ENCODE data around the gene TMEM30B. TPM values are rescaled to one million over a fixed set of nuclear protein-coding genes. Genes with fewer than 3 reads are reported as not detected.

Gene TMEM30B
- polyA plus RNA-seq, 2 donors = 12.8 to 14.1 TPM

- peaks cover 0 to 2% of the 10 kb centered on the region in 2 donors for H3K4me1 ChIP-seq (ENCODE audit: control insufficient read depth in 2 of 2, insufficient read depth in 2 of 2, low read length in 1 of 2)
- 66 to 67% methylated on average over 4 of the region's 4 CpGs for WGBS, 2 donors
- no peaks in the 10 kb centered on the region for H3K36me3 ChIP-seq (ENCODE audit: control insufficient read depth in 2 of 2, insufficient read depth in 2 of 2, low read length in 1 of 2)
- peaks cover 0 to 2% of the 10 kb centered on the region in 2 donors for H3K9me3 ChIP-seq (ENCODE audit: control insufficient read depth in 2 of 2, insufficient read depth in 1 of 2, low read depth in 1 of 2, low read length in 1 of 2)
- H3K27me3 ChIP-seq (ENCODE audit: control insufficient read depth in 1 of 2, insufficient read depth in 2 of 2, low read length in 2 of 2) = no peaks in the 10 kb centered on the region
- H3K27ac ChIP-seq (ENCODE audit: low read depth in 2 of 2, low read length in 1 of 2) = no peak overlapping the region
- H3K4me3 ChIP-seq (ENCODE audit: low read depth in 1 of 2, low read length in 2 of 2) = no peak overlapping the region
Observed at GRCh38 chr14:61229981-61230380, 51.2 kb downstream of the TMEM30B start.

- Histone ChIP-seq H3K4me3 (ENCODE audit: low read depth in 1 of 2, low read length in 2 of 2) (no peak overlapping the region), H3K4me1 (ENCODE audit: control insufficient read depth in 2 of 2, insufficient read depth in 2 of 2, low read length in 1 of 2) (peaks cover 0 to 2% of the 10 kb centered on the region in 2 donors), H3K27me3 (ENCODE audit: control insufficient read depth in 1 of 2, insufficient read depth in 2 of 2, low read length in 2 of 2) (no peaks in the 10 kb centered on the region), H3K9me3 (ENCODE audit: control insufficient read depth in 2 of 2, insufficient read depth in 1 of 2, low read depth in 1 of 2, low read length in 1 of 2) (peaks cover 0 to 2% of the 10 kb centered on the region in 2 donors), H3K27ac (ENCODE audit: low read depth in 2 of 2, low read length in 1 of 2) (no peak overlapping the region), H3K36me3 (ENCODE audit: control insufficient read depth in 2 of 2, insufficient read depth in 2 of 2, low read length in 1 of 2) (no peaks in the 10 kb centered on the region)
- 51 to 54% methylated on average over 6 of the region's 6 CpGs for WGBS, 2 donors
Observed at GRCh38 chr14:61229475-61229888, 51.7 kb downstream of the TMEM30B start.

DNA sequence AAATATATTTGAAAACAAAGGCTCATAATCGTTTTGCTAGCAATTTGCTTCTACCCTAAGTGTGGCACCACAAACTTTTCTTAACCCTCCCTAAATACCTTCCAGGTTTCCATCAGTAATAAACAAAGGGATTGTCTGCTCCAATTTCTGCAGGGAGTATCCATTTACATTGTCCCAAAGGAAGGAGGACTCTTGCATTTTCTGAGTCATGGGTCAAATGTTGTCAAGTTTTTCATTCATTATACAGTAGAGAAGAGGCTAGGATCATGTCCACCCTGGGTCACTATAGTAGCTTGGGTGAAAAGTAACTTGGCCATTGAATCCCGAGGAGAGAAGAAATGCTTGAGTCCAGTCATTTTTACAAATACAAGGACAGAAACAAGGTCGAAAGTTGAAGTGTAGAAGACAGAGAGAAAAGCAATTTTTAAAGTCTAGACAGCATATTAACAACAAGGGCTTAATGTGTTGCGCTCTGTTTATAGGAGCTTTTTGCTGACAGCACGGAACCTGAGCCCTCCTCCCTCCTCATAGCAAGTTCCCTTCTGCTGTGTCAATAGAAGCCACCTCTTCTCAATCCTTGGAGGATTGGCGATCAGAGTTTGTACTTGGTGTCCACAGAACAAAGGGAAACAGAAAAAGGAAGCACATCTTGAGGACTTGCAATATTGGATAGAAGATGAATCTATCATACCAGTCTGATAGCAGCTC lies 53.1 kb downstream of the TMEM30B start:
- Histone ChIP-seq H3K27ac (ENCODE audit: low read depth in 2 of 2, low read length in 1 of 2) (no peak overlapping the region), H3K9me3 (ENCODE audit: control insufficient read depth in 2 of 2, insufficient read depth in 1 of 2, low read depth in 1 of 2, low read length in 1 of 2) (peaks cover 0 to 2% of the 10 kb centered on the region in 2 donors), H3K4me3 (ENCODE audit: low read depth in 1 of 2, low read length in 2 of 2) (no peak overlapping the region), H3K4me1 (ENCODE audit: control insufficient read depth in 2 of 2, insufficient read depth in 2 of 2, low read length in 1 of 2) (peaks cover 0 to 2% of the 10 kb centered on the region in 2 donors), H3K36me3 (ENCODE audit: control insufficient read depth in 2 of 2, insufficient read depth in 2 of 2, low read length in 1 of 2) (no peaks in the 10 kb centered on the region), H3K27me3 (ENCODE audit: control insufficient read depth in 1 of 2, insufficient read depth in 2 of 2, low read length in 2 of 2) (no peaks in the 10 kb centered on the region)
- WGBS, 2 donors = 71 to 74% methylated on average over 6 of the region's 6 CpGs

Other genes with a start within 250 kb of the TMEM30B start
- 10 to 100 TPM; 17.3 to 17.6 TPM for gene PRKCH, start 40.2 kb upstream of the TMEM30B start, polyA plus RNA-seq

All from esophagus (tissue), 2 donors.